Measurements from ENCODE around the gene KNDC1.

- no peak for TF ChIP-seq CTCF (IDR thresholded peaks at IDR 0.05 in 8 of 11, conservative IDR thresholded peaks at IDR 0.05 in 3 of 11)
- TF ChIP-seq POLR2AphosphoS5 (IDR thresholded peaks at IDR 0.05) = no peak
- TF ChIP-seq POLR2A (IDR thresholded peaks at IDR 0.05) = no peak
Measured at GRCh38 chr10:133116455-133116854, 43.6 kb upstream of the KNDC1 start.
